ENCODE measurements around the gene CLSTN3.

Gene CLSTN3

DNA sequence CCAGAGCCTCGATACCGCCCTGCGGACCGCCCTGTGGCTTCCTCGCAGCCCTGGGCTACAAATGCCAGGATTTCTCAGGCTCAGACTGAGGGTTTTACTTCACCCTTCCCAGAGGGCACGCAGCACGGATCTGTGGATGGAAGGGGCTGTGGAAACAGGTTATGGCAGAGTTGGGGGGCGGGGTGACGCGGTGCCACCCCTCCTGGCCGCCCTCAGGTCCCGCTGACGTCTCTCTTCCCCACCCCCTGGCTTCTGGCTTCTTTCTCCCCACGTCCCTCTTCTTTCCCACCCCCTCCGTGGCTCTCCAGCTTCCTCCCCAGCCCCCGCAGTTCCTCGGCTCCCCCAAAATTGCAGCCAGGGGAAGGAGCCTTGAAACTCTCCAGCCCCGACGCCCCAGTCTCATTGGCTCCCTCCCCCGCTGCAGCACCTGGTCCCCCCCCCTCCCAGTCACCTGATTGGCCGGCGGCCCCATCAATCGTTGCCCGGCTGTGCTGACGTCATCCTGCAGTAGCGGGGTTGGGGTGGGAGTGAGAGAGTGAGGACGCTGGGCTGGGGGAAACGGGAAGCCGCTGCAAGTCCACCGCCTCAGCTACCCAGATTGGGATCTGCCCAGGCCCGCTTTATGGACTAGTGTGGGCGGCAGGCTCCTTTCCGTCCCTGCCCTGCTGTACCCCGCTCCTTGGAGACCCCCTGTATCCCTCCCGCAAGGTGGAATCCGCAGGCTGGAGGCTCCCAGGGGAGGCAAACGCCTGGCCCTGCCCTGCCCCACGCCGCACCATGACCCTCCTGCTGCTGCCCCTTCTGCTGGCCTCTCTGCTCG lies at the start of gene CLSTN3:
Gene CLSTN3 (plus strand): TSS at position 500 of the 820 bp plus-strand sequence. CDS start 278 bp downstream, at position 778.
- peak; percentile 22 for DNase-seq

DNA sequence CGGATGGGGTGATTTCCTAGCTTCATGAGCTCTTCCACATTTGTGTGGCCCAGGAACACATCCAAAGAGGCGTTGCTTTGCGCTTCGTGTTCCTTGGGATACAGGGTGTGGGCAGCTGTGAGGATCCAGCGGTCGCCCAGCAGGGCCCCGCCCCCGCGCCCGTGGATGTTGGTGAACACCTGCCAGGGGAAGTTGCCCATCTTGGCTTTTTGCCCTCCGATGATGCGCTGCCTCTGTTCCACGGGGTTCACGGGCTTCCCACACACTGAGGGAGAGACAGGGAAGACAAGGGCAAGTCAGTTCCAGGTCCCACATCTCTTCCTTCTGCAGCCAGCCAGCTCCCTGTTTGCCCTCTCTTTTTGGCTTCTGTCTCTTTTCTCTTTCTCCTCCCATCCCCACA lies 49.1 kb upstream of the CLSTN3 start:
- no peak for DNase-seq

DNA sequence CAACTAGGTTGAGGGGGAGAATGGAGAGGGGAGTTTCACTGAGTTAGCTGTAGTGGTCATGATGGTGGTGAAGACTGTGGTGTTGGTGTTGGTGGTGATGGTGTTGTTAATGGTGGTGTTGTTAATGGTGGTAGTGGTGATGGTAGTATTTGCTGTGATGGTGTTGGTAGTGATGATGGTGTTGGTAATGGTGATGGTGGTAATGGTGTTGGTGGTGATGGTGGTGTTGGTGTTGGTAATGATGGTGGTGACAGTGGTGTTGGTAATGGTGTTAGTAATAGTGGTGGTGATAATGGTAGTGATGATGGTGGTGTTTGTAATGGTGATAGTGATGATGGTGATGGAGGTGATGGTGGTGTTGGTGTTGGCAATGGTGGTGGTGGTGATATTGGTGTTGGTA lies 47.0 kb upstream of the CLSTN3 start:
- no peak for DNase-seq

DNA sequence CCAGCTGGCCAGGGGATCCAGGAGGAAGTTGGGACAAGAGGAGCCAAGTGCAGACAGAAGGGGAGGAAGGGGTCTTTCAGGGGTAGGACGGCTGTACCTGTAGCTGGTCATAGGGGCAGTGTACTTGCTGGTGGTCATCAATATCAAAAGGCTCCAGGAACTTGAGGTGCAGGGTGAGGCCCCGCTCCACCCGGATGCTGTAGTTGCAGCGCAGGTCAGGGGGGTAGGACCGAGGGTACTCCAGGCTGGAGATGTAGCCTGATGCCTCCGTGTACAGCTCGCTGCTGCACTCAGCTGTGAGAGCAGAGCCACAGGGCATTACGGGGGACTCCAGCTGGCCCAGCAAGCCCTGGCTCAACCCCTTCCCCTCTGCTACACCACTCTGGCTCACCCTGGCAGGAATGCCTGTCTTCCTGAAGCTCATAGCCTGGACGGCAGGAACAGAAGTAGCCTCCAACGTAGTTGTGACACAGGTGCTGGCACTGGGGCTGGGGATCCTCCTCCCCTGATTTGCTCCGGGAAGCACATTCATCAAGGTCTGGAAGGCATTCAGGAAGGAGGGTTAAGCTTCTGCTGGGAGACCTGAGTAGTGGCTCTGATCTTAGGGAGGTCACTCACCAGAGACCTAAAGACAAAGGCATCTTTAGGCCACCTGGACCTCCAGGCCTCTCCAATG lies 40.8 kb upstream of the CLSTN3 start:
- no peak for DNase-seq

DNA sequence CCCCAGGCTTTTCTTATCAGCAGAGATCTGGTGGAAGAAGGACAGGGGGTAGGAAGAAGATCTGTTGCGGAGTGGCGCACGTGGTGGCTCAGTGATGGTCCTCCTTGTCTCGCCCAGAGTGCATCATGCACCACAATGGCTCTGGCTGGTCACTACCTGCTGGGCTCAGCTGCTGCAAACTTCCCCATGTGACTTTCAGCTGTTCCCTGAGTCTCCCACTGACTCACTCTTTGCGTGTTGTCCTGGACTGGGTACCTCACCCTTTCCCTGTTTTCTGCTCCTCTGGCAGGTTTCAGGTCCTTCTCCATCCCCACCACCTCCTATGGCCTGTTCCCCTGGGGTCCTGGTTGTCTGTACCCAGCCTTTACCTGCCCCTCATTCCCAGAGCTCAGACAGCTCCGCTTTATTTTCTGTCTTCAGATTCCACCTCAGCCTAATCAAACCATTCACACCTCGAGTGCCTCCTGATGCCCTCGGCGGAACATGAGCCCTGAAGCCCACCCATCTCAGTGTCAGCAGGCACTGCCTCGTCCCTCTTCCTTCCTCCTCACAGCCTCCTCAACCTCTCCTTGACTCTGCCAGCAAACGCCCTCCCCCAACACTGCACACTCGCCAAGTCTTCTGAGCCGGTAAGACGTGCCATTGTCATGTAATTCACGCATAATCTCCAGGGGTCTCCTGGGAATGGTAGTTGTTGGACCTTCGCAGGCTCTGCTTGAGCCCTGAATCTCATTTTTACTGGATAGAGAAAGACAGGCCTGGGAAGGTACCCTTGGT lies 39.8 kb upstream of the CLSTN3 start:
- DNase-seq = no peak

DNA sequence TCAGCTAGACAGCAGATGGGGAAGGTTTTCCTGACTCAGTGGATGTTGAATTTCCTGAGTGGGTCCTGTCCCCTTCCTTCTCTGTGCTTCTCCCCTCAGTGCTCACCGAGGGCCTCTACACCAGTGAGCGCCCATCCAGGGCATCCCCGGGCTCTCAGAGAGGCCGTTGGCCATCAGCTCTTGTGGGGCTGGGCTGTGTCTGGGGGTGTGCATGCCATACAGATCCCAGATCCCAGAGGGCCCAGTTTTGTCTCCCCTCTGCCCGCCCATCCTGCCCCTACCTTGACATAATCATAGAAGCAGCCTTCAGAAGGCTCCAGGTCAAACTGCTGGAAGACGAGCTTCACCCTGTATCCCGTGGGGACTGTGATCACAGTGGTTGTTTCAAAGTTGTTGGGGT lies 39.0 kb upstream of the CLSTN3 start:
- no peak for DNase-seq

DNA sequence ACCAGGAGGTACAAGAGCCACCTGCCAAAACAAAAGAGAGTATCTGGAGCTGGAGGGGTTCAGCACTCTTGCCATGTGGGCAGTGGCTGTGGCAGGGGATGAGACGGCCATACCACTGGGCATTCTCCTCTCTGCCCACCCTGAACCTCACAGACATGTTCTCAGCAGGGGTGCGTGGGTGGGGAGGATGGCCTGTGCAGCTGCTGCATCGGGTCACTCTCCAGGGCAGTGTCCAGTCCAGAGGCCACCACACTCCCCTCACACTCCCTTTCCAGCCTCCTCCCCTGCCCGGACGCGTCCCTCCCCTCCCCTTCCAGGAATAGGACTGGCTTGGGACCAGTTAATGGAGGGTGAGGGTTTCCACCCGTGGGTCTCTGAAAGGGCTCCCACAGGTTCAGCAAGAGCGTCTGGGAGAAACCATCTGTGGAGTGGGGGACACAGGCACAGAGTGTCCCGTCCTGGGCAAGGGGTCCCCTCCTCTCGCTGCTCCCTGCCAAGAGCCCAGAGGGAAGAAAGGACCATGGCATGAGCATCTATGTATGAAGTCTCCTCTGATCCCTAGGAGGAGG lies 38.4 kb upstream of the CLSTN3 start:
- no peak for DNase-seq

DNA sequence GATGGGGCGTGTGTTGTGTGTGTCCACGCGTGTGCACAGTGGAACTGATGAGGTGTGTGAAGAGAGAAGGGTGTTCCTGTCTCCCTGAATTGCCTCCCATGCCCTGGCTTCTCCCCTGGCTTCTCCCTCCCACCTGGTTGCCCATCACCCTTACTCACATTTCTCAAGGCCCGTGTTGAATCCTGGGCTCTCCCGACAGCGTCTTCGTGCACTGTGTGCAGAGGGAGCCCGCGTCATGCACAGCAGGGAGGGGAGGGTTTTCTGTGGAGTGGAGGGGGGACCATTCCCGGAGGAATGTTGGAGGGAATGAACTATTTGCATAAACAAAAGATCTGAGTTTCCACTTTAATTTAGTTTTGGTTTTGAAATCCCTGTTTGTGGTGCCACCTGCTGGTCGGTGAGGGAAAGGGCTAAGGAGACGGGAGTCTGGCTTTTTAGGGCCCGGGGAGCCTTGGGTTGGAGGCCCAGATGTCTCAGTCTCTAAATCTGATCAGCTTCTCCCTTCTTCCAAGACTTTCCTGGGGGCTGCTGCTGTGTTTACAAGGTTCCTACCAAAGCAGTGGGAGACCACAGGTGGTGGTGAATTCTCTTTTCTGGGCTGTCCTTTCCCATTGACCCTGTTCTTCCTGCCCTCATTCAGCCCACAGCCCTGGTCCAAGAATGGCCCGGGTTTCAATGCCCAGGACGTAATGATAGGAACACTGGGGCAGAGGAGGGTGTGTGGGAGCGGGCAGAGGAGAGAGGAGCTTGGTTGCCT lies 37.8 kb upstream of the CLSTN3 start, which contains the start of gene C1R:
Gene C1R (minus strand): TSS at position 217 of the 757 bp plus-strand sequence. CDS start 57 bp downstream, at position 160.
- no peak for DNase-seq

DNA sequence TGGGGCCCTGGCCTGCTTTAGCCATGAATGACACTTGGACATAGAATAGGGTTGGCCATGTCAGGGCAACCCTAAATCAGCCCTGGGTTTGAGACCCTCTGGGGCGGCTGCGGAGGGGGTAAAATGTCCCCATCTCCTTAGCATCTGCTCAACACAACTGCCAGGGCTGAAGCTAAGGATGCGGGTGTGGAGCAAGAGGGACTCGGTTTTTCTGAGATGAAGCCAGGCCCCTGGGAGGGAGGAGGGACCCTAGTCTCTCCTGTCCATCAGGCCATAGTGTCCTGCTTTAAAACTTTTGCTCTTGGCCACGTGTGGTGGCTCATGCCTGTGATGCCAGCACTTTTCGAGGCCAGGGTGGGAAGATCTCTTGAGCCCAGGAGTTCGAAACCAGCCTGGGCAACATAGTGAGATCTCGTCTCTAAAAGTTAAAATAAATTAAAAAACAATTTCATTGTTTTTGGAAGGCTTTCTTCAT lies 37.1 kb upstream of the CLSTN3 start:
- no peak for DNase-seq

DNA sequence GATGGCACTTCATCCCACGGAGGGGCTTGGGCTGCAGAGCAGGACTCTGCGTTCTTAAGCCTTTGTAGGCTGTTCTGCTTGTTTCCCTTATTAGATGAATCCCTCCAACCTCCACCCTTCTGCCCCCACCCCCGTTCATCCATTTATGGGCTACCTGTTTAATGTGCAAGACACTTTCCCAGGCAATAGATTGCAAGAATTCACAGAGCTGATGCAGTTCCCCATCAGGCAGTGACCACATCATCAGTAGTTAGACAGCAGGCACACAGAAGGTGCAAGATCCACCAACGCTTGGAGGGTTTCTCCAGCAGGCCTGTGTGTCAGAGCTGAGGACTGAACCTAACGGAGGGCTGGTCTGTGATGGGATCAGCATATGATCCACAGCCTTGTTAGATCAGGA lies 36.7 kb upstream of the CLSTN3 start:
- no peak for DNase-seq

DNA sequence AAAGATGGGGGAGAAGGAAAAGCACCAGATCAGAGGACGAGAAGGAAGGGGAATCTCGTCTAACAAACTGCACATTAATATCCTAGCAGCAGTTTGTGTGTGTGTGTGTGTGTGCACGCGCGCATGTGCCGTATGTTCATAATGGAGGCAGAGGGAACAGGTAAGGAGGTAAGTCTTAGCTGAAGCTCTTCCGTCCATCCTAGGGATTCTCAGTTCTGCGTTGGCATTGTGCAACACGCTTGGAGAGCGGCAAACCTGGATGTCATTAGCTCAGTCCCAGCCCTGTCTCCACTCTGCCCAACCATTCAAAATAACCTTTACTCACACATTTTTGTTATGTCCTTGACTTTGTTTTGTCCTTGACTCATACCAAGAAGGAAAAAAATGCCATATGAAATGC lies 36.3 kb upstream of the CLSTN3 start:
- no peak for DNase-seq

DNA sequence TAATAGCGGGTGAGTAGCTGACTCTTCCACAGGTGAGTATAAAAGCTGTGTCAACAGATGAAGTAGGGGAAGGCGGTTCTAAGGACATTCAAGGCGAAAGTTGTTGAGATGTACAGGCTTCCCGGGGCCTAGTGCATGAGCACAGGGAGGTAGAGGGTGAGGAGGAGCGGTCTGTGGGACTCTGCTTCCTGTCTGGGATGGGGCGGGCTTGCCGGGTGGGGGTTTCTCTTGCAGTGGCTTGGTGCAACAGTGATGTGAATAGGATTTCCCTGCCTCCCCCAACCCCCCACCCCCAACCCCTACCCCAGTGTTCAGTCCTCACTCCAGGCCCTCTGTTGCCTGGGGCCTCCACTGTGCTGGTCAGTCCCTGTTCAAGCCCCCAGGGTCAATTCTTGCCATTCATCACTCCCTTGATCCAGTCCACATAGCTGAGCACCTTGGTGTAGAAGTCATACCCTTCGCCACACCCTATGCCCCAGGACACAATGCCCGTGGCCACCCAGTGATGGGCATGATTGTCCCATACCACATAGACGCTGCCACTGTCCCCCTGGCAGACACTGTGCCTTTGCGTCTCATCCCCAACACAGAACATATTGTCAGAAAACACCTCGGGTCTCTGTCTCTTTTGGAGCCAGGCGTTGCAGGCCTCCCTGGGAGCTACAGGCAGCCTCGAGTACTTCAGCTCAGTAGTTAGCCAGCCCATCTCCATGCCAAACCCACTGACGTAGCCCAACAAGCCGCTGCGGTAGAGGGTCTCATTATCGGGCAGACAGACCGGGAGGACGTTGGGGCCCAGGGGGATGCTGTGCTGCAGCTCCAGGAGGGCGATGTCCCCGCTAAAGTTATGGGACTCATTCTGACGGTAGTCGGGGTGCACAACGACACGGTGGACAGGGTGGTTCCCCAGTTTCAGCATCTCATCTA lies 33.9 kb upstream of the CLSTN3 start:
- DNase-seq = no peak

DNA sequence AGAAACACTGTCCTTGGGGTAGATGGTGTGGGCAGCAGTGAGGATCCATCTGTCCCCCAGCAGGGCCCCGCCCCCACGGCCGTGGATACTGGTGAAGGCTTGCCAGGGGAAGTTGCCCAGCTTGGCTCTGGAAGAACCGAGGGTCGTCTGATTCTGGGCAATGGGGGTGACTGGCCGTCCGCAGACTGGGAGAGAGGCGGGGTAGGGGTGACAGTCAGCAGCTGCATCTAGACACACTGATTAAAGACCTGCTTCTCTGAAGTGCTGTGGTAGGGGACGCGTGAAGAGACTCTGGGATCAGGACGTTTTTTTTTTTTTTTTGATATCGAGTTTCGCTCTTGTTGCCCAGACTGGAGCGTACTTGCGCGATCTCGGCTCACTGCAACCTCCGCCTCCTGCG lies 33.2 kb upstream of the CLSTN3 start:
- no peak for DNase-seq

DNA sequence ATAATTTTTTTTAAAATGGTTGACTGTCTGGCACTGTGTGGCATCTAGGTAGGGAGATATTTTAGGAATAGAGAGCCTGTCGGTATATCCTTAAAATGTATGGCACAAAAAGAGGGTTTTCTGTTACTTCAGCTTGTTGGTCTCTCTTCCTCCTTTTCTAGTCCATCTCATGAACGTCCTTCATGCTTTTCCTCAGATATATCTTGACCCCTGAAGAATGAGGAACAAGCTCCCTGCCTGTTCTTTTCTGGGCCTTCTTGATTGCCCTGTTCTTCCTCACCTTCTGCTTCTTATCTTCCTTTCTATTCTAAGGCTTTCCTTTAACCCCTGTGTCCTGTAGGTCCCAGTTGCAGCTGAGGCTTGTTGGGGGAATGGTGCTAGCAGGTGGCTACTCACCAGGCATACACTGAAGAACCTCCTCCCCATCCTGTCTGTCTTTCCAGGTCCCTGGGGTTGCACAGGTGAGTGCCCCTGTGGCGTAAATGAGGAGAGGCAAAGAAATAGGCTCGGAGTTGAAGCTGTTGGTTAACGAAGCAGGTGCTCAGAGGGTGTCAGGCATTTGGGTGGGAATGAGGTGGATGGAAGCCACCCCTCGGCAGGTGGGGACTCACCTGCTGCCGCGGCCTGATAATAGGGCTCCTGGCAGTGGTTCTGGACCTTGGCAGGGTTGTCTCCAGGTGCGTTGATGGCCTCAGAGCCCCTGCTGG lies 30.7 kb upstream of the CLSTN3 start:
- DNase-seq = no peak

DNA sequence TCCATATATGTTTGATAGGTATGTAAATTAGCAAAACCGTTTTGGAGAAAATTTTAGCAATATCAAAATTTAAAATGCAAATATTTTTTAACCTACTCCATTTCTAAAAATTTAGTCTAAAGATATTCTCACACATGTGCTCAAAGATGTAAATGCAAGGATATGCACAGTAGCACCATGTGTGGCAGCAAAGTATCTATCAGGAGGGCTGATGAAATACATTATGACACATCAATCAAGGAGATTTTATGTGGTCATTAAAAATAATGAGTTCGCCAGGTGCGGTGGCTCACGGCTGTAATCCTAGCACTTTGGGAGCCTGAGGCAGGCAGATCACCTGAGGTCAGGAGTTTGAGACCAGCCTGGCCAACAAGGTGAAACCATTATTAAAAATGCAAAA lies 29.9 kb upstream of the CLSTN3 start:
- no peak for DNase-seq

DNA sequence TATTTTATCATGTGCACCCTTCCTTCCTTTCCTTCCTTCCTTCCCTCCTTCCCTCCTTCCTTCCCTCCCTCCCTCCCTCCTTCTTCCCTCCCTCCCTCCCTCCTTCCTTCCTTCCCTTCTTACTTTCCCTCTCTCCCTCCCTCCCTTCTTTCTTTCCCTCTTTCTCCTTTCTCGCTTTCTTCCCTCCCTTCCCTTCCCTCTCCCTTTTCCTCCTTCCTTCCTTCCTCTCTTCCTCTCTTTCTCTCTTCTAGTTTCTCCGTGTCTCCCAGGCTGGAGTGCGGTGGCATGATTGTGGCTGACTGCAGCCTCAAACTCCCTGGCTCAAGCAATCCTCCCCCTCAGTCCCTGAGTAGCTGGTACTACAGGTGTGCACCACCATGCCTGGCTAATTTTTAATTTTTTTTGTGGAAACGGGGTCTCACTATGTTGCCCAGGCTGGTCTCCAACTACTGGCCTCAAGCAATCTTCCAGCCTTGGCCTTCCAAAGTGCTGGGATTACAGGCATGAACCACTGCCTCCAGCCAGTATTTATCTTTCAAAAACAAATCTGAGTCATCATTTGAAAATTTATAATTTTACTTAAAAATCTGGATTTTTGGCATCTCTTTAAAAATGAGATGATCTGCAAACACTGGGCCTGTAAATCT lies 29.0 kb upstream of the CLSTN3 start:
- no peak for DNase-seq

DNA sequence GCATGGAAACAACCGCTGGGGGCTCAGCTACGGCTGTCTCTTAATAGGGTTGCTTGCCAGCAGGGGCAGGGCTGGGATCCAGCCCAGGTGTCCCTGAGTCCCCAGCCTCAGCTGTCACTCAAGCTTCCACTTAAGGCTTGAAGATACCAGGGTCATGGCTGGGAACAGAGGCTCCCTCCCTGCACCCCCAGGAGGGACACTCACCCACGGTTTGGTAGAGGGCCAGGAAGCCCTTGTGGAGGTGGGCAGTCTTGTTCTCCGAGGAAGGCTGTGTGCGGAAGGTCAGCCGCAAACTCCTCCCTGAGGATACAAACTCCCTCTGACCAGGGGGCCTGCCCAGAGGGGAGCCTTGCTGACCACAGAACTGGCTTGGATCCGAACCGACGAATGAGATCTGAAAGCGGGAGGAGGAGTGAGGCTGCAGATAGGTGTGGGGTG lies 28.5 kb upstream of the CLSTN3 start:
- DNase-seq = no peak

DNA sequence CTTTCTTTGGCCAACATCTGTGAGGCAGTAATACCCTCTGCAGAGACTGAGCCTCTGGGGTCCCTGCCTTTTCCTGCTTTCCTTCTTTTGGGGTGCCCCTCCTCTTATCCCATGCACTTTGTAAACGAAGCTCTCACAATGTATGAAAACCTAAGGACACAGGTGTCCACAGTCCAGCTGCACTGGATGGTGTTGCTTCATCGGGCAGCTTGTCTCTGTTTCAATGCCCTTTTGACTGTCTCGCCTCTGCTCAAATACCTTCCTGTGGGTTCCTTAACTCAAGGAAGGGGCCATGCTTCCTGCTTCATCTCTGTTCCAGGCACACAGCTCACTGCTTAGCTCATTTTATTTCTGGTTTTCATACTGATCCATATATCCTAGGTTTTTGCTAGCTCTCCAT lies 27.6 kb upstream of the CLSTN3 start:
- DNase-seq = no peak

DNA sequence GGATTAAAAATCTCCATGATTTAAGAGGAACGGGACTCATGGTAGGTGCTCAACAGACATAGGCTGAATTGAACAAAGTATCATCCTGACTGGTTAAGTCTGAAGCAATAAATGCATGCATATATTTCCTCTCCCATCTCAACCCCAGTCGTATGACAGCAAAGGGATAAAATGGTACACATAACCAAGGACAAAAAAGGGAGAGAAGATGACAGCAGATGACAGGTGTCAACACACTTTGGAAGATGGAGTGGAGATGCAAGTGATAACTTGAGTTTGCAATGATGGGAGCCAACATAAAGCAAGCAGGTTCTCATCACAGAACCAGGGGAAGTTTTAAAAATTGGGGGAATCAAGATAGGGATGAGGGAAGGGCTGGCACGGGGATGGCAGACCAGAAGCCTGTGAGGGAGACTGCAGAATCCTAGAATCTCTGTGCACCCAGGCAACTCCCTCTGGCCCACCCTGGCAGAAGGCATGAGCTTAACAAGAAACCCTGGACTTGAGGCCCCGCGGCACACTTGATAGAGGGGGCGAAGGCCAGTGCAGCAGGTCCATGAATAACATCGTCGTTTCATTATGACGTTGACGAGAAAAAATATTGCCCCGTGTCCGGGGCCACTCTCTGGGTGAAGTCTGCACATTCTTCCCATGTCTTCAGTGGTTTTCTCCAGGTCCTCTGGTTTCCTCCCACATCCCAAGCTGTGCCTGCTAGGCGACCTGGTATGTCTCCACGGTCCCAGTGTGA lies 26.2 kb upstream of the CLSTN3 start:
- no peak for DNase-seq
